Midbrain (tissue), 1 donor: ENCODE measurements around the gene PRRG4.
A peak's percentile ranks its signal among the peaks of the same experiment; 100 is the strongest.
"Not testable (repeated sequence)": the region's sequence is repeated elsewhere in the genome, so short reads cannot be mapped to it uniquely, and the experiment has no call there.

ENCODE experiments used
- DNase-seq: peaks from one replicate; lab custom pipeline; 2025; lab: John Stamatoyannopoulos, UW

PRRG4 gene

GRCh38 chr11:32829680-32830412, at the start of gene PRRG4:
TSS of gene PRRG4 (plus strand) at chr11:32829927. CDS start at chr11:32830530, 603 bp downstream.
- DNase-seq, result peak; percentile 16

- DNase-seq, result not testable (repeated sequence)
These were observed 48.9 kb upstream of the PRRG4 start for GRCh38 chr11:32780839-32781238.

DNA sequence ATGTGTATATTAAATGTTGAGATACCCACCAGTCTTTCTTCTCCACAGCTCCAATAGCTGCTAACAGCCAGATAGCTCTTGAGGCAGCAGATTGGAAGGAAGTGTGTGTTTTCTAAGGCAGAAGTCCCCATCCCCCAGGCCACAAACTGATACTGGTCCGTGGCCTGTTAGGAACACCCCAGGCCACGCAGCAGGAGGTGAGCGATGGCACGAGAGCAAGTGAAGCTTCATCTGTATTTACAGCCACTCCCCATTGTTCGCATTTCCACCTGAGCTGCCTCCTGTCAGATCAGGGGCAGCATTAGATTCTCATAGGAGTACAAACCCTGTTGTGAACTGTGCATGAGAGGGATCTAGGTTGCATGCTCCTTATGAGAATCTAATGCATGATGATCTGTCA, 48.0 kb upstream of the PRRG4 start:
- DNase-seq, result no peak

DNA sequence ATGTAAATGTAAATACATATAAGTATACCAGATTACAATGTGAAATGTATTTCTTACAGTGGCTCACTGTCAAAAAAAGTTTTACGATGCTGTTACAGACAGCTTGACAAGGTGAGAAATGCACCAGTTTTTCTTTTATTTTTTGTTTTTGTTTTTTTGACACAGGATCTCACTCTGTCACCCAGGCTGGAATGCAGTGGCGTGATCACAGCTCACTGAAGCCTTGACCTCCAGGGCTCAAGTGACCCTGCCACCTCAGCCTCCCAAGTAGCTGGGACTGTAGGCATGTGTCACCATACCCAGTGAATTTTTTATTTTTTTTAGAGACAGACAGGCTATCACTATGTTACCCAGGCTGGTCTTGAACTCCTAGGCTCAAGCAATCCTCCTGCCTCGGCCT, 44.5 kb upstream of the PRRG4 start:
- DNase-seq, result no peak

DNA sequence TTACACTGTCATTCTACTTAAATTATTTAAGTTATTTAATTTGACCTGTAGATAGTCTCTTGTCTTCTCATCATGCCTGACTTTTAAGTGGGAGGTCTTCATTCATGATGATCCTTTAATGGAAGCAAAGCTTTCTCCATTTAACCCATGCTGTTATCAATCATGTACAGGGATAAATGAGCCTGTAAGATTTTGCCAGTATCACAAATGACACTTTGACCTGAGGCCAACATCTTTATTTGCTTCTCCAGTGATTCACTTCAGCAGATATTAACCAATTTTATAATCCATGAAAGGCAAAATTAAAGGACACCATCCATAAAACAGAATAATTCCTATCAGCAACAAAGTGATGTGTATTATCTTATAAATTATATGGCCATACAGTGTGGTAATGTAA, 42.9 kb upstream of the PRRG4 start:
- no peak for DNase-seq

DNA sequence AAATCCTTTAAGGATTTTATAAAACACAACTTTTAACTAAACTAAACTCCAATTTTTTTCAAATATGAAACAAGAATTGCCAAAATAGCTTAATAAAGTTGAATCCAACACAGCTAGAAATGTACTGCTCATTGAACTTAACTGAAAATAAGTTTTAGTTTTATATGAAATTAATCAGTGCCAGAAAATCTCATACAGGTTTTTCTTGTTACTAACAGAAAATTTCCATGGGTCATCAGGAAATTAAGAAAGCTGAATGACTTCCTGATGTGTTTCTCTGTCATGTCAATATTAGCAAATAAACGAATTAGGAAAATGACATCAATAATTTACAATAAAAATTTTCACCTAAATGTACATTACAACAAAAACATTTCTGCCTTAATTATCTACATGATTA, 38.8 kb upstream of the PRRG4 start:
- DNase-seq, result no peak

DNA sequence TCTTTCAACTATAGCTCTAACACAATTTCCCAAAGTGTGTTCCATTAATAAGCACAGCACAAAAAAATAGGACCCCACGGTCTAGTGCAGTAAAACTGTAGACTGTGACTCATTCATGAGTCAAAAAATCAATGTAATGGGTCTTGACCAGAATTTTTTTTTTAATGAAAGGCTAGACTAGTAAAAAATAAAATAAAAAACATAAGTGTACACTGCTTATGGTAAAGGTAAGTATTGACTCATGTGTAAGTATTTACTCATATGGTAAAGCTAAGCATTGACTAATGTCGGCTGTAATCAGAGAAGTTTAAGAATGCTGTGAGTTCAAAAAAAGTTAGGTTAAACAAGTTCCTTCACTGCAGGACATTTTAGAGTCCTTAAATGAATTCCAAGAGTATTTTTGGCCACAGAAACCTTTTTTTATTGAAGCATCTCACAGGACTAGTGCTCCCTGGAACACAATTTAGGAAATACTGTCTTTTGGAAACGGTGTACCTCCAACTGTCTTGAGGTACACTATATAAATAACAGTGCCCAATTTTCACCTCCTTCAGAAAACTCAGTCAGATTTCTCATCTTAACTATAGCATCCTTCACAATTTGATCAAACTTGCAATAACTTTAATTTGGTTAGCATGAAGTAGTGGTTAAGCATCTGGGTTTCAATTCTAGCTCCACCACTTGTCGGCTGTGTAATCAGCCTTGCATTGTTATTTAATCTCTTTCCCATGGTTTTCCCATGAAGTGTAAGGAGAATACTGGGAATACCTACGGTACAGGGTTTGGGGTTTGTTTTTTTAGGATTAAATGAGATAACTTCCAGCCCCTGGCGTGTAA, 37.4 kb upstream of the PRRG4 start:
- DNase-seq, result no peak

DNA sequence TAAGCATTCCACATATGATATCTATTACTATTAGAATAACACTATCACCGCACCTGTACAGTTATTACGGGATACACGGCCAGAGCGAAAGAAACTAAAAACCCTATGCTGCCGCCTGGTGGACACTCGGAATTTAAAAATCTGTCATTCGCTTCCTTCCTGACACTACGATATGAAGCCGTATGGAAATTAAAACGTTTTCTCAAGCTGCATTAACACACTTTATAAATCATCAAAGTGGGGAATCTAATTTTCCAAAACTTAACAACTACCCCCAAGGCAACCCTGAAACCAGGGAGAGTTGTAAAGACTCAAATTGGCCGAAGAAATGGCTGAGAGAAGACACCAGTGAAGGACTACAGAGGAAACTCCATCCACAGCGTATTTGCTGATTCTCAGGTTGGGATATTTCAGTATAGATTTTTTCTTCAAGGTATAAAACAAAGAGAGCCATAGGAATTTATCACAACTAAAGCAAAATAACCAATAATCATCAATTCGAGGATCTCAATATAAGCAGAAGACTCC, 36.7 kb upstream of the PRRG4 start:
- DNase-seq, result peak; percentile 58

- DNase-seq, result no peak
These were observed 35.3 kb upstream of the PRRG4 start, which contains the start of gene CCDC73 for GRCh38 chr11:32794439-32794838. TSS of gene CCDC73 (minus strand) at chr11:32794662. CDS start at chr11:32760243, 34,419 bp downstream.

DNA sequence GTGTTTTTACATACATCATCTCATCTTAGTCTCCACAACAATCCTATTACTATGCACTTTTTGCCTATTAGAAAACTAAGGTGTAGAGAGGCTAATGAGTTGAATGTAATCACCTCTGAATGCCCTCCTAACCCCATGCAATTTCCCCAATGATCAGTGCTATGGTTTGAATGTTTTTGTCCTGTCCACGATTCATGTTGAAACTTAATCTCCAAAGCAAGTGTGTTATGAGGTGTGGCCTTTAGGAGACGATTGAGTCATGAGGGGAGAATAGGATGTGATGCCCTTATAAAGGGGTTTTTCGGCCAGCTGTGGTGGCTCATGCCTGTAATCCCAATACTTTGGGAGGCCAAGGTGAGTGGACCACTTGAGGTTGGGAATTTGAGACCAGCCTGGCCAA, 33.3 kb upstream of the PRRG4 start:
- no peak for DNase-seq

DNA sequence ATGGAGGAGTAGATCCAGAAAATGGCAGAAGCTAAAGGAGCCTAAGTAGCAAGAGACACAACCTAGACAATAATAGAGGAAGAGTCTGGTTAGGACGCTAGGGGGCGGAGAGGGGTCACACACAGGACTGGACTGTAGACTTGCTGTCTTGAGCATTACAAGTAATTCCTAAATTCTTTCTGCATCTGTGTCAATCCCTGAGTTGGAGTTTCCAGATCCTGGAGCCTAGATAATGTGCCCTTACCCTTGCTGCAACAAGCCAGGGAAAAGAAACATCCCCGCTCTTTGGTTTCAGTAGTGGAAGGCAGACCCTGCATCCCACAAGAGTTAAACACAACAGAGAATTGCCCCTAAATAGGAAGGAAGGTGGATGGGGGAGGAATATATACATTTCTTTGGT, 20.4 kb upstream of the PRRG4 start:
- peak; percentile 74 for DNase-seq

DNA sequence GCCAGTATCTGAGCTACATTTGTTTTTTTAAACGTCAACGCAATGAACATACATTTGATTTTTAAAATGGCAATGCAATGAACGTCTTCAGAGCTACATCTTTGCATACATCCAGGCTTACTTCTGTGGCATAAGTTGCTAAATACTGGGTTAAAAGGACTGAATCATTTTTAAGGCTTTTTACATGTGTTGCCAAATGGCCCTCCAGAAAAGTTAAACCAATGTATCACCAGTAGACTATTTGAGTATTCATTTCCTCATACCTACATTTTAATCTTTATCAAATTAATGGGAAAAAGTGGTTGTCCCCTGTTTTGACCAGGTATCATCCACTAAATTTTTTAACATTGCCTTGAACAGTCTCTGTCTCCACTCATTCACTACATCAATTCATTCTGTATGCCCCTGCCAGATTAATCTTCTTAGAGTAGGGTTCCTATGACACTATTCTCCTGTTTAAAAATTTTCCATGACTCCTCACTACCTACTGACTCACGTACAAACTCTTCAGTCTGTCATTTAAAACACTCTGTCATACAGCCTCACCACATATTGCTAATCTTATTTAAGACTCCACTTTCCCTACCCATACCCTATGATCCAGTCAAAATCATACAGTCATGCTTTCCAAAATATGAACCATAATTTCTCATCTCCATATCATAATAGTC, 12.4 kb upstream of the PRRG4 start:
- DNase-seq, result no peak

DNA sequence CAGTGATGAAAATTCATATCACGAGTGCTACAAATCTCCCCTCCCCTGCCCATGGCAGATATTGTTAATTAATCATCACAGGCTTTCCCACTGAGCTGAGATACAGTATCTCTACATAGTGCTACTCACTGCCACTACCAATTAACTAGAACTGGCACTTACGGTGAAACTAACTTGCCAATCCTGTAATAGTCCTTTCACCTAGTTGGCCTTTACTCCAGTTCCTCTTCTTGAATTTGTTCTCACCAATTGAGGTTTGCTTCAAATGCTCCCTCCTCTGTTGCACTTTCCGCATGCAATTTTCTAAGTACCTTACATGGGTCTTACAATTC, 11.9 kb upstream of the PRRG4 start:
- no peak for DNase-seq

DNA sequence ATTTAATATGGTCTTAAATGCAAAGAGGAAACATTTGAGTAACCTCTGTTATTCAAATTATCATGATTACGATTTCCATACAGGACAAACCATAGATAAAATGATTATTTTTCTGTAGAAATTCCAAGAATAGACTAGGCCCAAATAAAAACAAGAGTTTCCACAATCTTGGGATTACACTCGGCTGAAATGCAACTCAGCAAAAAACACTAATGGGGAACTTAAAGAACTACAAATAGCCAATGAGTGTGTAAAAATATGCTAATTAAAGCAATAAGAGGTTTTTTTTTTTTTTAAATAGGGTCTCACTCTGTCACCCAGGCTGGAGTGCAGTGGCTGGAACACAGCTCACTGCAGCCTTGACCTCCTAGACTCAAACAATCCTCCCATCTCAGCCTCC, 10.5 kb upstream of the PRRG4 start:
- DNase-seq, result no peak

GRCh38 chr11:32820497-32820896, 9.2 kb upstream of the PRRG4 start:
- DNase-seq, result no peak

DNA sequence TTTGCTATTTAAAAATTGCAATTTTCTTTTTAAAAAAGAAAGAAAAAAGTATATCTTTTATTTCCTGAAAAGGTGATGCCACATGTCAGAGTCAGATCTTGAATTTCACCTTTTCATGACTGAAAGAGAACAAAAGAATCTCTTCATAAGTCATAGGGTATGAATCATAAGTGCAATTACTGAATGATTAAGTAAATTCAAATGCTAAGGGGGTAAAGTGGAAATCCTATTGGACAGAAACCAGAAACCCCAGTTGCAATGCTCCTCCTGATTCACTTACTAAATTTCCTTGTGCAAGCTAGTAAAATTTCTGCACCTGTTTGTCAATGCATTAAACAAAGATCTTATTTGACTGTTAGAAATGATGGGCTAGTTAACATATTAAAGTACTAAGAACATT, 8.2 kb upstream of the PRRG4 start:
- no peak for DNase-seq

DNA sequence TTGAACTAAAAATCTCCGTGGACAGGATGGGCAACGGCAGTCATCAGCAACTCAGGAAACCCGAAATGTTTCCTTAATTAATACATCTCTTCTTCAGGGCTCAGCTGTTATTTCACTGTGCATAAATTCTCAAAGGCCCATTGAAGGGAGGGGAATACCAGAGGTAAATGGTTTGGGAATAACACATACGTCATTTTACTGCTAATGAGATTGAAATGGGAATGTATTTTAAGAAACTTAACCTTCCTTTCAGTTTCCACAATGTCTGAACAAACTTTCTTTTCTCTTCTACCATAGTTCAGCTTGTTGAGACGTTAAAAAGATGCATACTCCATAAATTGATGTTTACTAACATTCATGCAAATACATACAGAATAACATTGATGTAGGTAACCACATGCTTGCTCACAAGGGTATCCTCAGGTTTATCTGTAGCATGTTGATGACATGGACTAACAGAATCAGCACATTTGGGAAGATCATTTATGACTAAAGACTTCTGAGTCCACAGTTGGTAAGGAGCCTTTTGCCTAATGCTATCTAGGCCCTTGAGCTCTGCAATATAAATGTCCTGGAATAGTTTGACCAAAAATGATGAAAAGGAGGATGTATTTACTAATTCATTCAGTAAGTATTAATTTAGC, 7.7 kb upstream of the PRRG4 start:
- DNase-seq, result no peak

GRCh38 chr11:32823617-32824016, 6.1 kb upstream of the PRRG4 start:
- not testable (repeated sequence) for DNase-seq

GRCh38 chr11:32826113-32826512, 3.6 kb upstream of the PRRG4 start:
- DNase-seq, result no peak

- no peak for DNase-seq
These were observed 2.5 kb upstream of the PRRG4 start for GRCh38 chr11:32827276-32827675.

DNA sequence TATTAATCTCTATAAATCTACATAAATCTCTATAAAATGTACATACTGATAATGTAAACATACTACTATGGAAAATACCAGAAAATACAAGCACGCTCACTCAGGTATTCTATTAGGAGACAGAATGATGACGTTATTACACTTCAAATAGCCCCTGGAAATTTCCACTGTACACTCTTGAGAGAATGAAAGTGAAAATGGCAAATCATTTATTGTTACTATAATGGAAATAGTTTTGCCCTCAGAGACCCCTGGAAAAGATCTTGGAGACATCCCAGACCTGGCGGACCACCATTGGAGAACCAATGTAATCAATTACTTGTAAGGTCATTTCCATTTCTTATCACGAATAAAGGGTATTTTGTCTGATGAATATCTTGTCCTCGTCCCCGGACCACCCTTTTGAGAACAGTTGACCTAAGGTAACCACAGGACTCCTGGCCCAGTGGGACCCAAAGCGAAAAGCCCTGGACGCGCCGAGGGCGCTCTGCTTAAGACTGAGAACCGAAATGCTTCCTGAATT, 509 bp upstream of the PRRG4 start:
- DNase-seq, result no peak

GRCh38 chr11:32830413-32830738, 649 bp downstream of the PRRG4 start:
- DNase-seq, result no peak
